Retina (tissue), 1 donor: ENCODE data around the gene EEF1AKMT3.
"Not testable (repeated sequence)": the region's sequence is repeated elsewhere in the genome, so short reads cannot be mapped to it uniquely, and the experiment has no call there.

Source experiments
- DNase-seq: peaks from one replicate; pipeline ENCODE4 v3.0.0-alpha.2; 2016

The EEF1AKMT3 gene

GRCh38 chr12:57766464-57767304 is 5.7 kb upstream of the EEF1AKMT3 start, which contains the start of gene CYP27B1:
TSS of gene CYP27B1 (minus strand) at chr12:57767078. CDS start at chr12:57767041, 37 bp downstream.
- peak; percentile 50 for DNase-seq

DNA sequence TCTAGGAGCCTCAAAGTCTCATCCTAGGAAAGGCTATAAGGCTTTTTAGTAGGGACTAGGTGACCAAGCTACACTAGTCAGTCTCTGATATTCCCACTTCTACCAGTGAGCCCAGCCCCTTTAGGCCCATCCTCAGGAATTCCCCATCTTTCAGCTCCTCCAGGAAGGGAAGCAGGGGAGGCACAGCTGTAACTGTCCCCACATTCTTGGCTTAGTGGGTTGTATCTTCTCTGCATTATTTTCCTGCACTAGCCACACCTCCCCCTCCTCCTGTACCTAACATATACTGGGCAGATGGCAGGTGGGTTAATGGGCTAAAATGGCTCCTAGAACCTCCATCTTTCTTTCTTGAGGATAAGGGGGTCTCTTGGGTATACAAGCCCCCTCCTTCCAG is 5.1 kb upstream of the EEF1AKMT3 start:
- no peak for DNase-seq

GRCh38 chr12:57767876-57768275 is 4.5 kb upstream of the EEF1AKMT3 start:
- DNase-seq = no peak

- no peak for DNase-seq
Measured at GRCh38 chr12:57769594-57769993, 2.8 kb upstream of the EEF1AKMT3 start.

GRCh38 chr12:57770734-57771133 is 1.7 kb upstream of the EEF1AKMT3 start:
- DNase-seq = no peak

DNA sequence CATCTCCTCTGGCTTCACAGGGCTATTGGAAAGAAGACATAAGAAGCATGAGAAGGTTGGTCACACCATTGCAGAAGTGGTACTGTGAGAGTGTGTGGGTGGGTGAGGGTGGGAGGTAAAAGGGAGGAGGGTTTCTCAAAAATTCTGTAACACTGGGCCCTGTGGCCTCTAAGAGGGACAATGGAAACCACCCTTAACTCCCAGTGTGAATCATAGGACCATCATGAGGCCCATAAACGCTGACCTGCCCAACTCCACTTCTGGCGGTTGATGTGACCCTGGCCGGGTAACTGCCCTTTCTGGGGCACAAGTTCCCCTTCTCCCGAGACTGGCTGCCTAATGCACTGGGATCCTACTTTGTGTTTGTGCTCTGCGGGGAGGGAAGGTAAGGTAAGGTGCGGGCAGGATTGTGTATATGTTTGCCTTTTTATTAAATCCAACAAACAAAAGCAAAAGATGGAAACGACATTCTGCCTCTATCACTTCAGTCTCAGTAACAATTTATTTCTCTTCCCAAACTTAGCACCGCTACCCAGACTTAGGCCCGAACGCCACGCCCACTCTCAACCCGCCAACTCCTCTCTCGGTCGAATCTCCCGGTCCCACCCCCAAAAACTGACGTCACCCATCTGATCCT is 1.1 kb upstream of the EEF1AKMT3 start:
- no peak for DNase-seq

GRCh38 chr12:57771873-57772428 is 463 bp upstream of the EEF1AKMT3 start, which contains the start of gene METTL1:
TSS of gene METTL1 (minus strand) at chr12:57772105. CDS start at chr12:57772083, 22 bp downstream.
- peak; percentile 96 for DNase-seq

DNA sequence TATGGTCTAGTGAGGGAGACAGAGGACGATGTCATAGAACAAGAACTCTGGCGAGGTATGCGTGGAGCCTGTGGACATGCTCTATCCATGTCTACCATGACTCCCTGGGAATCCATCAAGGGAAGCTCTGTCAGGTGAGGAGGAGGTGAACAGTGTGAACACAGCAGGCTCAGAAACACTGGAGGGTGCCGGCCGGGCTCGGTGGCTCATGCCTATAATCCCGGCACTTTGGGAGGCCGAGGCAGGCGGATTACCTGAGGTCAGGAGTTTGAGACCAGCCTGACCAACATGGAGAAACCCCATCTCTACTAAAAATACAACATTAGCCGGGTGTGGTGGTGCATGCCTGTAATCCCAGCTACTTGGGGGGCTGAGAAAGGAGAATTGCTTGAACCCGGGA is 2.2 kb downstream of the EEF1AKMT3 start:
- DNase-seq = not testable (repeated sequence)

- DNase-seq = no peak
Measured at GRCh38 chr12:57775044-57775443, 2.6 kb downstream of the EEF1AKMT3 start.

GRCh38 chr12:57775563-57776246 is 3.3 kb downstream of the EEF1AKMT3 start:
- no peak for DNase-seq

DNA sequence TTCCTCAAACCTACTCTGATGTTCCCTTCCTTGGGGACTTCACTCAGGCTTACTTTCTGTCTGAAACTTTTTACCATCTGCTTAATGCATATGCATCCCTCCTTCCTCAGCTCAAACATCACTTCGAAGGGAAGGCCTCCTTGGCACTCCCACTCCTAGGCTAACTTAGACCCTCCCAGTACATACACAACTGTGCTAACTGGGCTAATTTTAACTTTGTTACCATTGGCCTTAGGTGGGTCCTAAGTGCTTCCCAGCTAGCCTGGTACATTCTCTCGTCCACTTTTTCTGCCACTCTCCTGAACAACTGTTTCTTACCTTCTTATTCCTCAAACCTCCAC is 3.8 kb downstream of the EEF1AKMT3 start:
- DNase-seq = no peak

- no peak for DNase-seq
Measured at GRCh38 chr12:57777367-57777766, 5.0 kb downstream of the EEF1AKMT3 start.

DNA sequence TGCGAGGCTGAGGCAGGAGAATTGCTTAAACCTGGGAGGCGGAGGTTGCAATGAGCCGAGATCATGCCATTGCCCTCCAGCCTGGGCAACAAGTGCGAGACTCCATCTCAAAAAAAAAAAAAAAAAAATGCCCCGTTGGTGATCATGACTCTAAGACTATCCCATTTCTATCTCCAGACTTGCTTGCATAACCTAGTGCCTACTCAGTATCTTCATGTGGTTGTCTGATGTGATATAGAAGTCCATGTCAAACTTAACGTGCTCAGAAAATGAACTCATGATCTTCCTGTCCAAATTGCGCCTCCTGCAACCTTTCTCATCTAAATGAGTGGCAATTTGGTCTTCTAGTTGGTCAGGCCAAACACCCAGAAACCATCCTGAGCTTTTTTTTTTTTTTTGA is 5.5 kb downstream of the EEF1AKMT3 start:
- no peak for DNase-seq

GRCh38 chr12:57779736-57780135 is 7.3 kb downstream of the EEF1AKMT3 start:
- no peak for DNase-seq

DNA sequence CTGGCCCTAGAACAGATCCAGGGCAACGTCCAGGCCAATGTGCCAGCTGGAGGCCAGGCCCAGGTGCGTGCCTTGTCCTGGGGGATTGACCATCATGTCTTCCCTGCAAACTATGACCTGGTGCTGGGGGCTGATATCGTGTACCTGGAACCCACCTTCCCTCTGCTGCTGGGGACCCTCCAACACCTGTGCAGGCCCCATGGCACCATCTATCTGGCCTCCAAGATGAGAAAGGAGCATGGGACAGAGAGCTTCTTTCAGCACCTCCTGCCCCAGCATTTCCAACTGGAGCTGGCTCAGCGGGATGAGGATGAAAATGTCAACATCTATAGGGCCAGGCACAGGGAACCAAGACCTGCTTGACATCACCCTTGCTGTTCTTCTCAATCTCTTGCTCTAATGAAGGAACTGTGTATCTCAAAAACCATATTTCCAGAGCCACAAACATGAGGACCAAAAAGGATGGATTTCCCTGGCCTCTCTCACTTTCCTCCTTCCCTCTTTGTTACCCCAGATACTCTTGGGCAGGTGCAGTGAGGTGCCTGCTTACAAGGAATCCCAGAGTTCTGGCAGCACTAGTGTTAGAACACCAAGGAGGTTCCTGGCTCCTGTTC is 8.0 kb downstream of the EEF1AKMT3 start:
- no peak for DNase-seq

GRCh38 chr12:57781244-57781643 is 8.8 kb downstream of the EEF1AKMT3 start:
- no peak for DNase-seq

GRCh38 chr12:57781801-57782200 is 9.4 kb downstream of the EEF1AKMT3 start:
- DNase-seq = no peak

GRCh38 chr12:57782243-57782607 is 9.8 kb downstream of the EEF1AKMT3 start:
- DNase-seq = no peak

GRCh38 chr12:57782608-57783465 is 10.4 kb downstream of the EEF1AKMT3 start, which contains the start of gene TSFM:
TSS of gene TSFM (plus strand) at chr12:57782787. CDS start at chr12:57782802, 15 bp downstream.
- peak; percentile 96 for DNase-seq

DNA sequence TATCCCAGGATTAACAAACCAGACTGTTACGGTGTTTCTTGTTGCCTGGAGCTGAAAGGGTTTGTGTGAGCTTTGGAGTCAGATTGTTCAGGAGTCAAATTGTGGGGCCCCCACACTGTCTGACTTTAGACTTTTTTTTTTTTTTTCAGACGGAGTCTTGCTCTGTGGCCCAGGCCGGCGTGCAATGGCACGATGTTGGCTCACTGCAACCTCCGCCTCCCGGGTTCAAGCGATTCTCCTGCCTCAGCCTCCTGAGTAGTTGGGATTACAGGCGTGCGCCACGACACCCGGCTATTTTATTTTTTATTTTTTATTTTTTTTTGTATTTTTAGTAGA is 11.0 kb downstream of the EEF1AKMT3 start:
- no peak for DNase-seq

DNA sequence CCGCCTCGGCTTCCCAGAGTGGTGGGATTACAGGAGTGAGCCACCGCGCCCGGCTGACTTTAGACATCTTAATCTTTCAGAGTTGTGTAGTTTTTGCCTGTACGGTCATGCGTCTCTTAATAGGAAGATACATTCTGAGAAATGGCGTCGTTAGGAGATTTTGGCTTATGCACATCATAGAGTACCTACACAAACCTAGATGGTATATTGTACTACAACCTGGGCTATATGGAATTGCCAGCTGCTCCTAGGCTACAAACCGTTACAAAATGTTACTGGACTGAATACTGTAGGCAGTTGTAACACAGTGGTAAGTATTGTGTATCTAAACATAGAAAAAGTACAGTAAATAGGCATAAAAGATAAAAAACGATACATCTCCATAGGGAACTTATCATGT is 11.4 kb downstream of the EEF1AKMT3 start:
- DNase-seq = no peak

DNA sequence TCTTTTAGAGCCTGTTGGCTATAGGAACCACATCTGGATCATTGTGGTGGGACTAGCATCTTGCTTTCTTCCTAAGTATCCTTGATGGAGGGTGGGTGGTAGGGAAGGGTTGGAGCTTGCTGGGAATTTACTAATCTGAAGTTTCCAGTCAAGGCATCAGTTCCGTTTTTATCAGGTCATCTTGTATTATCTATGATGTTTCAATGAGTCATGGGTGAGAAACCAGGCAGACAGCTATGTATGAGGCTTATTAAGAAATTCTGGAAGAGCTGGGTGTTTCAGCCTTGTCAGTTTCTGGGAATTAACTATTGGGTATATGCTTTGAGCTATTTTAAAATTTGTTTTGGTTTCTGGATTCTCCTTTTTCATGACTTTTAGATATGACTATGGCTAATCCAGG is 21.5 kb downstream of the EEF1AKMT3 start:
- DNase-seq = no peak
